ENCODE data around the gene RUNX1. TPM values are rescaled to one million over a fixed set of nuclear protein-coding genes. Genes with fewer than 3 reads are reported as not detected.

RUNX1 gene
- total and polyA plus RNA-seq, 8 donors = 7.5 to 89.6 (median 10.8) TPM

GRCh38 chr21:35015435-35016024 lies 33.6 kb downstream of the RUNX1 start:
- DNase-seq = no peak
- intact Hi-C loops (cut with DNase I) = loop anchor here in 1 of 2 donors (10.0 kb wide), 1 partner anchor 91 kb away; no protein-coding TSS in a partner anchor
- no peak for TF ChIP-seq CTCF (IDR thresholded peaks at IDR 0.05)
- no peak for ATAC-seq
- no peaks in the 10 kb centered on the region for H3K9me3 ChIP-seq
- peaks cover 0 to 25% of the 10 kb centered on the region in 2 donors for H3K4me1 ChIP-seq
- H3K27me3 ChIP-seq = no peaks in the 10 kb centered on the region
- no peak overlapping the region for H3K27ac ChIP-seq
- no peak overlapping the region for H3K4me3 ChIP-seq
- H3K36me3 ChIP-seq = no peaks in the 10 kb centered on the region

GRCh38 chr21:35014302-35015041 lies 34.6 kb downstream of the RUNX1 start:
- DNase-seq (no peak), ATAC-seq (no peak)
- Histone ChIP-seq H3K4me1 (peaks cover 0 to 20% of the 10 kb centered on the region in 2 donors), H3K27me3 (no peaks in the 10 kb centered on the region), H3K36me3 (no peaks in the 10 kb centered on the region), H3K4me3 (no peak overlapping the region), H3K9me3 (no peaks in the 10 kb centered on the region), H3K27ac (no peak overlapping the region)
- no peak for TF ChIP-seq CTCF (IDR thresholded peaks at IDR 0.05)
- intact Hi-C loops (cut with DNase I) = loop anchor here in 1 of 2 donors (10.0 kb wide), 1 partner anchor 90 kb away; no protein-coding TSS in a partner anchor

- ATAC-seq (no peak), DNase-seq (no peak)
- no peak for TF ChIP-seq CTCF (IDR thresholded peaks at IDR 0.05)
- intact Hi-C loops (cut with DNase I) = loop anchor here in 1 of 2 donors (10.0 kb wide), 1 partner anchor 87 kb away; no protein-coding TSS in a partner anchor
- peaks cover 0 to 14% of the 10 kb centered on the region in 2 donors for H3K4me1 ChIP-seq
- no peaks in the 10 kb centered on the region for H3K9me3 ChIP-seq
- H3K36me3 ChIP-seq = no peaks in the 10 kb centered on the region
- no peak overlapping the region for H3K27ac ChIP-seq
- H3K4me3 ChIP-seq = no peak overlapping the region
- no peaks in the 10 kb centered on the region for H3K27me3 ChIP-seq
Observed at GRCh38 chr21:35011681-35012080, 37.4 kb downstream of the RUNX1 start.

GRCh38 chr21:35010447-35010846 lies 38.7 kb downstream of the RUNX1 start:
- Histone ChIP-seq H3K27ac (no peak overlapping the region), H3K27me3 (no peaks in the 10 kb centered on the region), H3K4me3 (no peak overlapping the region), H3K4me1 (peaks cover 0 to 14% of the 10 kb centered on the region in 2 donors), H3K9me3 (no peaks in the 10 kb centered on the region), H3K36me3 (no peaks in the 10 kb centered on the region)
- no peak for TF ChIP-seq CTCF (IDR thresholded peaks at IDR 0.05)
- intact Hi-C loops (cut with DNase I) = loop anchor here in 1 of 2 donors (10.0 kb wide), 1 partner anchor 86 kb away; no protein-coding TSS in a partner anchor
- no peak for ATAC-seq
- DNase-seq = no peak

- H3K4me1 ChIP-seq = peaks cover 0 to 13% of the 10 kb centered on the region in 2 donors
- TF ChIP-seq CTCF (IDR thresholded peaks at IDR 0.05) = no peak
- no peaks in the 10 kb centered on the region for H3K9me3 ChIP-seq
- intact Hi-C loops (cut with DNase I) = no loop called here
- H3K27ac ChIP-seq = no peak overlapping the region
- no peak for ATAC-seq
- H3K4me3 ChIP-seq = no peak overlapping the region
- DNase-seq = no peak
- H3K36me3 ChIP-seq = no peaks in the 10 kb centered on the region
- no peaks in the 10 kb centered on the region for H3K27me3 ChIP-seq
Observed at GRCh38 chr21:35007348-35007747, 41.8 kb downstream of the RUNX1 start.
